ENCODE data around the gene CASP8. TPM values are rescaled to one million over a fixed set of nuclear protein-coding genes. Genes with fewer than 3 reads are reported as not detected.

Gene CASP8
- total and polyA plus RNA-seq, 2 of the 8 experiments (the other 6 are each of a cell fraction or from before 2014, with no cell fraction given) = 2.3 to 3.6 TPM

DNA sequence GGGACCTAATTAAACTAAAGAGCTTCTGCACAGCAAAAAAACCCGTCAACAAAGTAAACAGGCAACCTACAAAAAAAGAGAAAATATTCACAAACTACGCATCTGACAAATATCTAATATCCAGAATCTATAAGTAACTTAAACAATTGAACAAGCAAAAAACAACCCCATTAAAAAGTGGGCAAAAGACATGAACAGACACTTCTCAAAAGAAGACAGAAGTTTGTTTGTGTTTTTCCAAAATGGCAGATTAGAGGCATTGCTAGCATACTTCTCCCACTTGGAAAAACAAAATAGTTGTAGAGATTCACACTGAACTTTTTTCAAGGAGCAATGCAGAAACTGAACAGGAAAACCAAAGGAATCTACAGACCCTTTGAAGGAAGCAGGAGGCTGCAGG lies 59.2 kb downstream of the CASP8 start (continued):
- TF ChIP-seq, protein P1, sequence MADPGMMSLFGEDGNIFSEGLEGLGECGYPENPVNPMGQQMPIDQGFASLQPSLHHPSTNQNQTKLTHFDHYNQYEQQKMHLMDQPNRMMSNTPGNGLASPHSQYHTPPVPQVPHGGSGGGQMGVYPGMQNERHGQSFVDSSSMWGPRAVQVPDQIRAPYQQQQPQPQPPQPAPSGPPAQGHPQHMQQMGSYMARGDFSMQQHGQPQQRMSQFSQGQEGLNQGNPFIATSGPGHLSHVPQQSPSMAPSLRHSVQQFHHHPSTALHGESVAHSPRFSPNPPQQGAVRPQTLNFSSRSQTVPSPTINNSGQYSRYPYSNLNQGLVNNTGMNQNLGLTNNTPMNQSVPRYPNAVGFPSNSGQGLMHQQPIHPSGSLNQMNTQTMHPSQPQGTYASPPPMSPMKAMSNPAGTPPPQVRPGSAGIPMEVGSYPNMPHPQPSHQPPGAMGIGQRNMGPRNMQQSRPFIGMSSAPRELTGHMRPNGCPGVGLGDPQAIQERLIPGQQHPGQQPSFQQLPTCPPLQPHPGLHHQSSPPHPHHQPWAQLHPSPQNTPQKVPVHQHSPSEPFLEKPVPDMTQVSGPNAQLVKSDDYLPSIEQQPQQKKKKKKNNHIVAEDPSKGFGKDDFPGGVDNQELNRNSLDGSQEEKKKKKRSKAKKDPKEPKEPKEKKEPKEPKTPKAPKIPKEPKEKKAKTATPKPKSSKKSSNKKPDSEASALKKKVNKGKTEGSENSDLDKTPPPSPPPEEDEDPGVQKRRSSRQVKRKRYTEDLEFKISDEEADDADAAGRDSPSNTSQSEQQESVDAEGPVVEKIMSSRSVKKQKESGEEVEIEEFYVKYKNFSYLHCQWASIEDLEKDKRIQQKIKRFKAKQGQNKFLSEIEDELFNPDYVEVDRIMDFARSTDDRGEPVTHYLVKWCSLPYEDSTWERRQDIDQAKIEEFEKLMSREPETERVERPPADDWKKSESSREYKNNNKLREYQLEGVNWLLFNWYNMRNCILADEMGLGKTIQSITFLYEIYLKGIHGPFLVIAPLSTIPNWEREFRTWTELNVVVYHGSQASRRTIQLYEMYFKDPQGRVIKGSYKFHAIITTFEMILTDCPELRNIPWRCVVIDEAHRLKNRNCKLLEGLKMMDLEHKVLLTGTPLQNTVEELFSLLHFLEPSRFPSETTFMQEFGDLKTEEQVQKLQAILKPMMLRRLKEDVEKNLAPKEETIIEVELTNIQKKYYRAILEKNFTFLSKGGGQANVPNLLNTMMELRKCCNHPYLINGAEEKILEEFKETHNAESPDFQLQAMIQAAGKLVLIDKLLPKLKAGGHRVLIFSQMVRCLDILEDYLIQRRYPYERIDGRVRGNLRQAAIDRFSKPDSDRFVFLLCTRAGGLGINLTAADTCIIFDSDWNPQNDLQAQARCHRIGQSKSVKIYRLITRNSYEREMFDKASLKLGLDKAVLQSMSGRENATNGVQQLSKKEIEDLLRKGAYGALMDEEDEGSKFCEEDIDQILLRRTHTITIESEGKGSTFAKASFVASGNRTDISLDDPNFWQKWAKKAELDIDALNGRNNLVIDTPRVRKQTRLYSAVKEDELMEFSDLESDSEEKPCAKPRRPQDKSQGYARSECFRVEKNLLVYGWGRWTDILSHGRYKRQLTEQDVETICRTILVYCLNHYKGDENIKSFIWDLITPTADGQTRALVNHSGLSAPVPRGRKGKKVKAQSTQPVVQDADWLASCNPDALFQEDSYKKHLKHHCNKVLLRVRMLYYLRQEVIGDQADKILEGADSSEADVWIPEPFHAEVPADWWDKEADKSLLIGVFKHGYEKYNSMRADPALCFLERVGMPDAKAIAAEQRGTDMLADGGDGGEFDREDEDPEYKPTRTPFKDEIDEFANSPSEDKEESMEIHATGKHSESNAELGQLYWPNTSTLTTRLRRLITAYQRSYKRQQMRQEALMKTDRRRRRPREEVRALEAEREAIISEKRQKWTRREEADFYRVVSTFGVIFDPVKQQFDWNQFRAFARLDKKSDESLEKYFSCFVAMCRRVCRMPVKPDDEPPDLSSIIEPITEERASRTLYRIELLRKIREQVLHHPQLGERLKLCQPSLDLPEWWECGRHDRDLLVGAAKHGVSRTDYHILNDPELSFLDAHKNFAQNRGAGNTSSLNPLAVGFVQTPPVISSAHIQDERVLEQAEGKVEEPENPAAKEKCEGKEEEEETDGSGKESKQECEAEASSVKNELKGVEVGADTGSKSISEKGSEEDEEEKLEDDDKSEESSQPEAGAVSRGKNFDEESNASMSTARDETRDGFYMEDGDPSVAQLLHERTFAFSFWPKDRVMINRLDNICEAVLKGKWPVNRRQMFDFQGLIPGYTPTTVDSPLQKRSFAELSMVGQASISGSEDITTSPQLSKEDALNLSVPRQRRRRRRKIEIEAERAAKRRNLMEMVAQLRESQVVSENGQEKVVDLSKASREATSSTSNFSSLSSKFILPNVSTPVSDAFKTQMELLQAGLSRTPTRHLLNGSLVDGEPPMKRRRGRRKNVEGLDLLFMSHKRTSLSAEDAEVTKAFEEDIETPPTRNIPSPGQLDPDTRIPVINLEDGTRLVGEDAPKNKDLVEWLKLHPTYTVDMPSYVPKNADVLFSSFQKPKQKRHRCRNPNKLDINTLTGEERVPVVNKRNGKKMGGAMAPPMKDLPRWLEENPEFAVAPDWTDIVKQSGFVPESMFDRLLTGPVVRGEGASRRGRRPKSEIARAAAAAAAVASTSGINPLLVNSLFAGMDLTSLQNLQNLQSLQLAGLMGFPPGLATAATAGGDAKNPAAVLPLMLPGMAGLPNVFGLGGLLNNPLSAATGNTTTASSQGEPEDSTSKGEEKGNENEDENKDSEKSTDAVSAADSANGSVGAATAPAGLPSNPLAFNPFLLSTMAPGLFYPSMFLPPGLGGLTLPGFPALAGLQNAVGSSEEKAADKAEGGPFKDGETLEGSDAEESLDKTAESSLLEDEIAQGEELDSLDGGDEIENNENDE (IDR thresholded peaks at IDR 0.05; ENCODE audit: insufficient replicate concordance, low read length) = no peak
- no peak for TF ChIP-seq EZH2 (IDR thresholded peaks at IDR 0.05; ENCODE audit: low read depth, low read length, severe bottlenecking)
- no peak for TF ChIP-seq CHD1 (IDR thresholded peaks at IDR 0.05; ENCODE audit: low read depth, low read length)
- no peak for TF ChIP-seq GTF2F1 (IDR thresholded peaks at IDR 0.05; ENCODE audit: borderline replicate concordance, low read depth, low read length)
- no peak for TF ChIP-seq GABPA (IDR thresholded peaks at IDR 0.05; ENCODE audit: borderline replicate concordance, insufficient read depth, low read length)
- TF ChIP-seq CBX8 (IDR thresholded peaks at IDR 0.05; ENCODE audit: borderline replicate concordance, low read depth, low read length) = no peak
- no peak for TF ChIP-seq RXRA (IDR thresholded peaks at IDR 0.05; ENCODE audit: insufficient read depth, low read depth, low read length)
- TF ChIP-seq NRF1 (IDR thresholded peaks at IDR 0.05; ENCODE audit: low read depth, low read length) = no peak
- TF ChIP-seq CBX5 (IDR thresholded peaks at IDR 0.05; ENCODE audit: low read depth, low read length) = no peak
- TF ChIP-seq RNF2 (IDR thresholded peaks at IDR 0.05; ENCODE audit: borderline replicate concordance, low read depth, low read length, missing control alignments, poor library complexity, severe bottlenecking) = no peak
